IMR-90 (cell line): Measurements from ENCODE around the gene DEAF1.

Experiments
- BHLHE40 ChIP-seq: fragments of 150-350 bp; IDR thresholded peaks from 2 replicates; pipeline ENCODE4 v1.6.1; 2016; ENCODE audit warnings: mild to moderate bottlenecking, low read depth, low read length
- CHD1 ChIP-seq: IDR thresholded peaks from 2 replicates; pipeline ENCODE4 v1.6.1; 2012; ENCODE audit warnings: low read depth, low read length, improper control_type of control experiment
- CTCF ChIP-seq: conservative IDR thresholded peaks from 2 replicates; pipeline ENCODE4 v1.5.1; 2012; ENCODE audit warnings: mild to moderate bottlenecking, low read depth, low read length, improper control_type of control experiment
- ELK1 ChIP-seq: fragments of 150-350 bp; IDR thresholded peaks from 2 replicates; pipeline ENCODE4 v1.6.1; 2016; ENCODE audit warnings: low read depth, mild to moderate bottlenecking, low read length, moderate library complexity, borderline replicate concordance
- FOS ChIP-seq: fragments of 150-350 bp; IDR thresholded peaks from 2 replicates; pipeline ENCODE4 v1.6.1; 2016; ENCODE audit warnings: low read depth, low read length
- MAFK ChIP-seq: IDR thresholded peaks from 2 replicates; pipeline ENCODE4 v1.6.1; 2012; ENCODE audit warnings: low read depth, low read length, improper control_type of control experiment
- MXI1 ChIP-seq: IDR thresholded peaks from 2 replicates; pipeline ENCODE4 v1.6.1; 2012; ENCODE audit warnings: low read depth, mild to moderate bottlenecking, low read length, moderate library complexity, borderline replicate concordance
- NFE2L2 ChIP-seq: fragments of 150-350 bp; IDR thresholded peaks from 2 replicates; pipeline ENCODE4 v1.6.1; 2016; ENCODE audit warnings: low read depth, mild to moderate bottlenecking, low read length
- POLR2A ChIP-seq: IDR thresholded peaks from 2 replicates; pipeline ENCODE4 v1.6.1; 2012; ENCODE audit warnings: mild to moderate bottlenecking, low read depth, low read length
- RAD21 ChIP-seq: IDR thresholded peaks from 2 replicates; pipeline ENCODE4 v1.6.1; 2012; ENCODE audit warnings: low read length, improper control_type of control experiment
- RCOR1 ChIP-seq: IDR thresholded peaks from 2 replicates; pipeline ENCODE4 v1.6.1; 2012; ENCODE audit warnings: mild to moderate bottlenecking, low read length, improper control_type of control experiment; ENCODE audit not compliant: insufficient replicate concordance
- SMC3 ChIP-seq: fragments of 150-350 bp; IDR thresholded peaks from 2 replicates; pipeline ENCODE4 v1.6.1; 2016; ENCODE audit warnings: low read depth, mild to moderate bottlenecking, antibody characterized with exemption, low read length, moderate library complexity
- TF ChIP-seq, protein P1 (sequence below): fragments of 150-350 bp; IDR thresholded peaks from 2 replicates; pipeline ENCODE4 v1.6.1; 2017; ENCODE audit warnings: mild to moderate bottlenecking, antibody characterized with exemption, low read length, low read depth

GRCh38 chr11:646214-646613 lies 48.8 kb downstream of the DEAF1 start:
- TF ChIP-seq CTCF (no peak), POLR2A (no peak), SMC3 (no peak), MXI1 (no peak), RCOR1 (no peak), RAD21 (no peak), FOS (no peak), MAFK (no peak), CHD1 (no peak), NFE2L2 (no peak), BHLHE40 (no peak), ELK1 (no peak)
- TF ChIP-seq, protein P1, sequence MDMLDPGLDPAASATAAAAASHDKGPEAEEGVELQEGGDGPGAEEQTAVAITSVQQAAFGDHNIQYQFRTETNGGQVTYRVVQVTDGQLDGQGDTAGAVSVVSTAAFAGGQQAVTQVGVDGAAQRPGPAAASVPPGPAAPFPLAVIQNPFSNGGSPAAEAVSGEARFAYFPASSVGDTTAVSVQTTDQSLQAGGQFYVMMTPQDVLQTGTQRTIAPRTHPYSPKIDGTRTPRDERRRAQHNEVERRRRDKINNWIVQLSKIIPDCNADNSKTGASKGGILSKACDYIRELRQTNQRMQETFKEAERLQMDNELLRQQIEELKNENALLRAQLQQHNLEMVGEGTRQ: no peak
